GM03348 (cell line): Measurements from ENCODE around the gene DLEU7.

Experiments used
- DNase-seq: peaks from one replicate; pipeline ENCODE4 v3.0.0; 2012; ENCODE audit warnings: low spot score

Gene DLEU7

DNA sequence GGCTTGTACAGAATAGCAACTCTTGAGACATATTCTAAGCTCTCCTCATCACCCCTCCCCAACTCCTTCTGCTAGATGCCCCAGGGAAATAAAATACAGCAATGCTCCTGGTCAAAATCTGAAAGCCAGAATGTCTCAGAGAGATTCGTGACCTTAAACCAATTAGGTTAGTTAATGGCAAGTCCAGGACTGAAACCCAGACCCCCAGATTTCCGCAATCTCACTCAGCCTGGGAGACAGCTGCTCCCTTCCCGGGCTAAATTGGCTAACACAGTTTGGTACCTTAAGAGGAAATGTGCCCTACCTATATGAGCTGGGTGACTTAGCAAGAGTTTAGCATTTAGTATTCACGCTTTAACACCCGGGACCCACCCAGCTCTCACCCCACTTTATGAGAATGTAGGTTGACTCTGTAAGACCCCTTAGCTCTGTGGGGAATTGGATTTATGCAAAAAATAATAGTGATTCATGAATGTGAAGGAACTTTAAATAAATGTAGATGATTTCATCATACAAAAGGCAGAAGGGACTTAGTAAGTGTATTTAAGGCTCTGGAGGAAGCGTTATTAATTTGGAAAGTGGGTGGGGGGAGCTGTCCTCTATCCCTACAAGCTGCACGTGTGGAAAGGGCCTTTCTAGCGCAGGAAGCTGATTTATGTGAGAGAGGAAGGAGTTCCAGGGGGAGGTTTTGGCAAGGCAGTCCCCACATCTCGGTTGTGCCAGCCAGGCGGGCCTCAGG lies 1.1 kb downstream of the DLEU7 start:
- DNase-seq, result no peak

DNA sequence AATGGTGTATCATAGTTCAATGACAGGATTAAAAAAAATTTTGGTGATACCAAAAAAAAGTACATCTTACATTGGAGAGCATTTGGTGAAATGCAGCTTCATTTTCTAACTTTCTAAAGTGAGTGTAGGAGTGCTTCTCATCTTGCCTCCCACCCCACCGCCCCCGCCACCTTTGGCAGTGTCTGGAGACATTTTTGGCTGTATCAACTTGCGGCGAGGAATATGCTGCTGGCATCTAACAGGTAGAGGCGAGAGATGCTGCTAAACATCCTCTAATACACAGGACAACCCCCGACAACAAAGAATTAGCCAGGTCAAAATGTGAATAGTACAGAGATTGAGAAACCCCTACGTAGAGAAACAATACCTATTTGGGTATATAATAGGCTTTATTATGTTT lies 1.7 kb downstream of the DLEU7 start:
- DNase-seq, result no peak

DNA sequence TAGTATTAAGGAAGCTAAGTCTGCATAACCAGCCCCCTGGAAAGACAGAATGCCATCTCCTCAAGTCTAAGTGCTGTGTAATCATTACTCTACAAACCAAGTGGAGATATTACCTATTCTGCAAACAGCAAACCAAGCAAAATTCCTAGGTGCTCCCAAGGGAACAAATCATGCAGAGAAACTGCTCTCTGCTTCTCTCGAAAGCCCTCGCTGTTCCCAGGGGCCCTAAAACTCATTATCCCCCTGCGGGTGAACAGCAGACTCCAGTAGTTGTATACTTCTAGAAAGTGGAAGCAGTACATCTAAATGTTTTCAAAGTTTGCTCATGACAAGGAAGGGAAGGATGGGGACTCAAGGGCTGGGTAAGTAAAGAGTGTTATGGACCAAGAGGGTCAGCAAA lies 3.2 kb downstream of the DLEU7 start:
- DNase-seq, result no peak

DNA sequence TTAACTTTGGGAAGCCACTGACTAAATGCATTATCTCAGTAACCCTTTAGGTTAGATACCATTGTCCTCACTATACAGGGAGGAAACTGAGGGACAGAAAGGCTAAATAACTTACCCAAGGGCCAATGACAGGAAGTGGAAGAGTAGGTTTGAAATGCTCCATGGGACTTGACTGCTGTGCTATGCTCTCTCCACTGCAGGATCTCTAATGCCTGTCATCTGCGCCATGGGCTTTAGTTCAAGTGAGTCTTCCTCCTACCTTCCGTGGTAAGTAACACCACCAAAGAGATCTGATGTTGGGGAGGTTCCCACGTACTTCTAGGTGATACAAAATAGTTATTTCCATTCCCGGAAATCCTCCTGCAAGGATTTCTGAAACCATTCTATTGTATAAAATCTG lies 3.7 kb downstream of the DLEU7 start:
- DNase-seq, result no peak

DNA sequence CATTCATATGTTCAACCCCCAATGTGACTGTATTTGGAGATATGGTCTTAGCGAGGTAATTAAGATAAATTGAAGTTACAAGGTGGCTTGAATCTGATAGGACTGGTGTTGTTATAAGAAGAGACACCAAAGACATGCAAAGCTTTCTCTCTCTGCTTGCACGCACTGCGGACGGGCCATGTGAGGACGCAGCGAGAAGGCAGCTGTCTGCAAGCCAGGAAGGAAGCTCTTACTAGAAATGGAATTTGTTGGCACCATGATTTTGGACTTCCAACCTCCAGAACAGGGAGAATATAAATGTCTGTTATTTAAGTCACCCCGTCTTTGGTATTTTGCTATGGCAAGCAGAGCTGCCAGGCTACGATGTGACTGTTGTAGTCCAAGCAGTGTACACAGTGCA lies 4.8 kb downstream of the DLEU7 start:
- no peak for DNase-seq

DNA sequence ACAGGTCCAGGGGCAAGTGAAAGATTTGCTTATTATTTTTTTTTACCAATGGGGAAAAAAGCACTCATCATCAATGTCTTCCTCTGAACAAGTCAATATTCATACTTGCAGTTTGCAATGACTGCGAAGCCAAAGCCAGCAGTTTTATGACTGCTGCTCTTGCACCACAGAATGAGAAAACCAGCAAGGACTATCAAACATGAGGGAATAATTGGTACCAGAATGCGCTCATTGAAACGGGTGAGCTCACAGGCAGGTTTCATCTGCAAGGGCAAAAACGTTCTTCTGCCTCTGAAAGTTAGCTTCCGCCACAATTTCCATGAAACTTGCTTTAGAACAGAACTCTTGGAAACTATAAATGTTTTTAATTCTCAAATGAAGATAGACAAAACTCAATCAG lies 5.5 kb downstream of the DLEU7 start:
- DNase-seq, result peak; percentile 27

DNA sequence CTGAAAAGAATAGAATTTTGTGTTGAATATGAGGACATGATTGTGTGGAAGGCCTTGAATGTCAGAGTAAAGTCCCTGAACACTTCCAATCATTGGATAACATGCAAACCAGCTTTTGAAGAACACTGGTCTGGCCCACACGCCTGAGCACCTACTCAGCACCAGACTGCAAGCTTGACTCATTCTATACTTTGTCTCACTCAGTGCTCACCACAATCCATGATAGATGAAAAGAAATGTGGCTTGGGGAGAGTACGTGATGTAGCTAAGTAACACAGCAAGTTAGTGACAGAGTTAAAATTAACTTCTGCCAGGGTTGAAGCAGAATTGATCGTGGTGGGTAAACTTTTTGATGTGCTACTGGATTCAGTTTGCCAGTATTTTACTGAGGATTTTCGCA lies 12.0 kb downstream of the DLEU7 start:
- DNase-seq, result no peak

DNA sequence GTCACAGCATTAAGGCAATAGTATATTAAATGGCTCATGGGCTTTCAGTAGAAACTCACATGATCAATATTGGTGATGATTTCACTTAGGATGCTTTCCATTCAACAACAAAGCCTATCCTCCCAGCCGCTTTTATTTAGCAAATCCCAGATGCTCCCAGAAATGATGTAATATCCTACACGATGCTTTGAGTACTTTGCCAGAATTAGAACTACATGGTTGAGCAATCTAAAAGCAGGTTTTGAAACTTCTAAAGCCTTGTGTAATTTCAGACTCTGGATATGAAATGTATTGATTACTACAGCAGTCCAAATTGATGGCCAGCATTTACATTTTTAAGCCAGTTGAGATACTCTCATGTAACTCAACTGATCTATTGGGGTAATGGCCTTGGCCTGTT lies 13.6 kb downstream of the DLEU7 start:
- DNase-seq, result peak; percentile 54

DNA sequence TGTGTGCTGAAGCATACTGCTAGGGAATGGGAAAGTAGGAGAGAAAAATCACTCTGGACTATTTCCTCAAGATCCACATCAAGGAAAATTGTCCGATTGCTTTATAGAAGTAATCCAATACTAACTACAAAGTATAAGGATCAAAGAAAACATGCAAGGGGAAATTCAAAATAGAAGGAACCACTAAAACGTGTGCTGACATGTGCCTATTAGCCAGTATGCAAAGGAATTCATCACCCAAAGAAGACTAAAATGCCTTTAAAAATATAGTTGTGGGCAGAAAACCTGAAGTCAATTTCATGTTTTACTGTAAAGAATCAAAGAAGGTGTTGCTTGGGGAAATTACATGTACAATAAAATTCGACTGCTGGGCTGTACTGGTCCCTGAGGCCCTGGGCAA lies 14.3 kb downstream of the DLEU7 start:
- DNase-seq, result no peak

DNA sequence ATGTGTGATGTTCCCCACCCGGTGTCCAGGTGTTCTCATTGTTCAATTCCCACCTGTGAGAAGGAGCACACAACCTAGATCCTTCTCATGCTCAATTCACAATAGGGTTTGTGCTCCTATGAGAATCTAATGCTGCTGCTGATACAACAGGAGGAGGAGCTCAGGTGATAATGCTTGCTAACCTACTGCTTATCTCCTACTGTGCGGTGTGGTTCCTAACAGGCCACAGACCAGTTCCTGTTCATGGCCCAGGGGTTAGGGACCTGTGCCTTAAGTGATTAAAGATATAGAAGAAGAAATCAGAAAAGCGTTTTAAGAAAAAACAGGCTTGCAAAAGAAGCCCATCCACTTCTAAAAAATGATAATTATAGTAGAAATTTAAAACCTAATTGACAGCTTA lies 17.5 kb downstream of the DLEU7 start:
- no peak for DNase-seq

DNA sequence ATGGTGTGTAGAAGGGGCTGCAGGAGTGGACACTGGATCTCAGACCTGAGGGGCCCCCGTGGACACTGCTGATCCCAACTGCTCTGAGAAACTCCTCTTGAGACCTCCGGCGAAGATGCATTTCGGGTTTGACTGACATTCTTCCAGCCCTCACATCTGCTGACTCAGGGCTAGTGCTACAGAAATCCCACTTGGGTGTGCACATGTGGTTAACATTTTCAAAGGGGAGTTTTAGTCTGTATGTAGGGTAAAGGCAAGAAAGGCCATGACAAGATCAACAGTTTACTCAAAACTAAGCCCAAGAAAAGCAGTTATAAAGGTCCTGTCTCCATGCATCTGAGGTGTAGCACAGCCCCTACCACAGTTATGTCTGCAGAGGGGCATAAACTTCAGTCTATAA lies 31.2 kb downstream of the DLEU7 start:
- DNase-seq, result no peak

DNA sequence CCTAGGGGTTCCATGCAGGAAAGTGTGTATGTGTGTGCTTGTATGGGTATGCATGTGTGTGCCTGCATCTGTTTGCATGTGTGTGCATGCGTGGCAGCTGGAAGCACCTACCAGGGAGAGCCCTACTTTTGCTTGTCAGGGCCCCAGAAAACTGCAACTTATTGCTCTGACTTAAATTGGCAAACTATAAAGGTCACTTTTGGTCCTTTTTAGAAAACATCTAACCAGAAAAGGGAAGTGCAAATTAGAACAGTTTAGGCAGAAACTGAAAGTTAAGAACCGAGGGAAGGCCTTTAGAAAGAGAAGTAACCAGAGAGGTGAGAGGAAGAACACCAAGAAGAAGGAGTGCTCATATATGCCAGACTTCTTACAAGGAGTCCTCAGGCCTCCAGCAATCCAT lies 32.5 kb downstream of the DLEU7 start:
- DNase-seq, result no peak

DNA sequence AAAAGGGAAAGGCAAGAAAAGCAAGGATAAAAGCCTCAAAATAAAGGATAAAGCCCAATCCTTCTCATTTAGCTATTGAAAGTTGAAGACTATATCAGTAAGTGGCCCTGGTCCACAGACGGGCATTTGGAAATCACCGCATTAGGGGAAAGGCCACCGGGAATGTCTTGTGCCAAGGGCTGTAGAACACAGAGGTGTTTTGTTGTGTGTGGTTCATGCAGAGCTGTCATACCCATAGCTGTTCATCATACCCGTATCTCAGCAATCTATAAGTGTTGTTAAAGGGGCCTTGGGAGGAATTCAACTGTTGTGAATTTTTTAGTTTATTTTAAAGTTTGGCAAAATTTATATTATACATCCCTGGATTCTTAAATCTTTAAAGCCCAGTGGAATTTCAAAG lies 33.0 kb downstream of the DLEU7 start:
- no peak for DNase-seq

DNA sequence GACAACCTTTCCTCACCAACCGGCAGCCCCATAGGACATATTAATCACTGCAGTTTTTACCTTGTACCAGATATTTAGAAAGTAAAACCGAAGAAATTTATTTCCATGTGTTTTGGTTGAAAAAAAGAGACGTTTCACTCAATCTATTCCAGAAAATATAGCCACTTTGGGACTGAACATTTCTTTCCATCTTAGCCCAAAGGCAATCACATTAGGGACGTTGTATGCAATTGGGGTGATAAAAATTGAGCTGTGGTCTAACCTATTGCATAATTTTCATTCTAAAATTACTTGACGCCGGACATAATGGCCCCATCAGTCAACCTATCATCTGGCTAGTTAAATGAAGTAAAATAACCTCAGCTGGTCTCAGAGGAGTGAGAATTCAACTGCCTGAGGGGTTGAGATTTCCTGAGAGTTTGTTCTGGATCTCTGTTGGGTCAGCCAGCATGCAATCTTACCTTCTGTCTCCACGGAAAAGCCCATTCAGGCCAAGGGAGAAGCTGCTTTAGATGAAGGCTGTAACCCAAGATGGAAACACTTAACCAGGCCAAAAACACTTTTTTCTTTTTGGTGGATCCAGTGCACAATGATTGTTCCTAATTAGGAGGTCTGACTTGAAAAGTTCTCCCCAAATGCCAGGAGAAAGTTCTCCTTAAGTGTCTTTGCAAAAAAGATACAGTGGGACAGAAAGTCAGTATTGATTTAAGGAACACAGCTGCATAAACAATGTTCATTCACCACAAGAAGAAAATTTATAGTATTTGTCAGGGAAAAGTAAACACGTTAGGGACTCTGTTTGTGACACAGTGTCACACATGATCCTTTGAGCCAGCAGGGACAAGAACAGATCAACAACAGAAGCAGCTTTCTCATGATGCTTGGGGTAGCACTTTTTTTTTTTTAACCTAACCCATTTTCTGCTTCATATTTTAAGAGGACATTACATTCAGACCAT lies 34.1 kb downstream of the DLEU7 start:
- no peak for DNase-seq

DNA sequence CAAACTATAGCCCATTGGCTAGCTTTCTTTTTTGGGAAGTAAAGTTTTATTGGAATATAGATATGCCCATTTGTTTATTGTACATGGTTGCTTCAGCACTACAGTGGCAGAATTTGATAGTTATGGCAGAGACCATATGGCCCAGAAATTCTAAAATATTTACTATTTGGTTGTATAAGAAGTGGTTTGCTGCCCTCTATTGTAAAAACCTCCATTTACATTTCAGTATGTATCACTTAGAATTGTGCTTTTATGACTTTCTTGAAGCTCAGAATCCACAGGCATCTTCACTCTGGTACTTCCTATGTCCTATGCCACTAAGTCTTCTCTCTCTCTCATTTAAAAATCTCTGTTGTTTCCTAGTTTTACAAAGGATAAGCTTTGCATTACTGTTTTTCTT lies 37.7 kb downstream of the DLEU7 start:
- no peak for DNase-seq

DNA sequence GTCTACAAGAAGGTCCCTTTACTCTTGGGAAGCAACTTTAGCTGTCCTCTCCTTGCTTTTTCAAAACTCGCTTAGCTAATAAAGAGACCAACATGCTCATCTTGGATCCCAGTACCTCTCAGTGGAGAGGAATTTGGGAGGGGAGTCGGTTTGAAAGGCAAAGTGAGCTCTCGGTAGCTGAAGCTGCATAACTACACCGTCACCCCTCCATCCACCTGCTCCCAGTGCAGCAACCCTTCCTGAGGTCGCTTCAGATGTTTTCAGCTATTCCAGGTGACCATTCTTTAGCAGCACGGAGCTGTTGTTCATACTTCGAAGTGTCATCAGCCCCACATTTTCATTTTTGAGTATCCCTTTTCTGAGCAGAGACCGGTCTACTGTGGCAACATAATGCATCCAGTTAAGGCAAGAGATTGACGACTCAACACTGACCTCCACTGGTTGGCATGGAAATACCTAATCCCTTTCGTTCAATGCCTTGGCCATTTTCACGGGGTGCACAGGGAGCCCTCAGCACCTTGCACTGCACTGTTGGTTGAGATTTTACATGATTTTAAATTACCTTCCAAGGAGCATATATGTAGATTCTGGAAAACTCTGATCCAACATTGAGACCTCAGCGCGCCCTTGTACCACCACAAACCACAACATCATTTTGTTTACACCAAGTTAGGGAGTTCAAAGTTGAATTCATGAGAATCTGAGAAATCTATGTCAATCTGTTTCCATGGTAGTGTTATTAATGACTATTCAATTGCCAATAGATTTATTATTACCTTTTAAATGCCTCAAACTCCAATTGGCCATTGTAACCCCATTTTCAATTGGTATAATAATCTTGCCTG lies 42.2 kb downstream of the DLEU7 start:
- DNase-seq, result peak; percentile 83

DNA sequence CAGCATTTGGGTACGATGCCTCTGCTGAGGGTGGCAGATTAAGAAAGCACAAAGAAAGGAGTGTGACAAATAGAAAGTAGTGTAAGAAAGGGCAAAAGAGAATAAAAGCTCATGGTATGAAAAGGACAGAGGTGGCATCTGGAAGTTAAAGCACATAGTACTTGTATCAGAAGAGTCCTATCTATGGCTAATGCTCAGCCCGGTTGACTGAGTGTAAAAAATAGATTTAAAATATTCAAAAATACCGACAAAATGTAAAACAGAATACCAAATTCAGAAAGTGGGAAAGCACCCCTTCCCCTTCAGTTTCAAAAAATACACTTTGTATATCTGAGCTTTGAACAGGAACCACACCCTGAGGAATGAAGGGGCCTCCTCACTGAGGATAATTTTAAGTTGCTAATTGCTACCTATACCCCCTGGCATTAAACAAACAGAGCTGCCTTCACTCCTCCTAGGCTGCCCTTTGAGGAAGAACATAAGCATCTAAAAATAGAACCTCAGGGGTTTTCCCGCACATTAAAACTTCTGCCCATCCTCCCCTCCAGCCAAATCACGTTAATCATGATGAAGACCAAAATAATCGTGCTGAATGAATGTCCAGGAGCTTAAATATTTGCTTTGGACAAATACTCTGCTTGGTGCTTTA lies 43.3 kb downstream of the DLEU7 start:
- DNase-seq, result no peak

DNA sequence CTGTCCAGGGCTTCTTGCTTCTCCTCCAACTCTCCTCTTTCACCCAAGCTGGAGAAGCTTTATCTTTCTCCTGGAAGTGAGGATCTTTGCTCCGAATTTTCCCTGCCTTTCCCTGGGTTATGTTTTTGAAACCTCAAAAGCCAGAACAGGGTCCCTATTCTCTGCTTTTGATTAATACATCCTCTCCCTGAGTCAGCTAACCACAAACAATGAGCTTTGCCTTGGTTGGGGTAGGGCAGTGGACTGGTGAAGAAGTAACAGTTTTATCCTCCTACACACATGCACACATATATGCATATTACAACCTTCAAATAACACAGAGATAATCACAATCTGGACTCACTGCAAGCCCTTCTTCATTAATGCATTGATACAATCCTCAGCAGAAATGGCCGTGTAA lies 44.6 kb downstream of the DLEU7 start:
- DNase-seq, result peak; percentile 53

DNA sequence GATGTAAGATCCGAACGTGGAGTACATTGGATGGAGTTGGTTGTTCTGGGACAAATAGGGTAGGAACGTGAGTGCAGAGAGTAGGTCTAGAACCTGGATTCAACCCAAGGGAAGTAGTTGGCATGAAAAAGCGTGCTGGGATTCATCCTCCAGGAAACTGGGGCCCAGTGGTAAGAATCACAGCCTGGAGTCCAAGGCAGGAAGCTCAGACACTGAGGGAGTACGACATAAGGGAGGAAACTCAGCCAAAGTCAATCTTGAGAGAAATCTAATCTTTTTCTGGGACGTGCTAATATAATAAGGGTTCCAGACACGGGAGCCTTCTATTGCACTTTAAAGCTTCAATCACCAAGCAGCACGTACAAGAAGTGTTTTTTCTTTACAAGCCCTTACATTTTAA lies 46.4 kb downstream of the DLEU7 start:
- DNase-seq, result no peak

DNA sequence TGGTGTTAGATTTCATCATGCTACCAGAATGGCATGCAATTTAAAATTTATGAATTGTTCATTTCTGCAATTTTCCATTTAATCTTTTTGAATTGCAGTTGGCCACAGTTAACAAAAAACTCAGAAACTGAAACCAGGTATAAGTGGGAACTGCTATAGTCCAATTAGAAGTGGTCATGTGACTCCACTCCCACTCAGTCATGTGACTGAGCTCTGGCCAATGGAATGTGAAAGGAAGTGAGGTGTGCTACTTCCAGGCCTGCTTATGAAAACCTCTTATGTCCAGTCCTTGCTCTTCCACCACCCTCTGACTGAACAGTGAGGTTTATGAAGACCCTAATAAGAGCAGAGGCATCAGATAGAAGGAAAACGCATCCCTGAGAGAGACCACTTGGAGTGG lies 47.0 kb downstream of the DLEU7 start:
- no peak for DNase-seq

DNA sequence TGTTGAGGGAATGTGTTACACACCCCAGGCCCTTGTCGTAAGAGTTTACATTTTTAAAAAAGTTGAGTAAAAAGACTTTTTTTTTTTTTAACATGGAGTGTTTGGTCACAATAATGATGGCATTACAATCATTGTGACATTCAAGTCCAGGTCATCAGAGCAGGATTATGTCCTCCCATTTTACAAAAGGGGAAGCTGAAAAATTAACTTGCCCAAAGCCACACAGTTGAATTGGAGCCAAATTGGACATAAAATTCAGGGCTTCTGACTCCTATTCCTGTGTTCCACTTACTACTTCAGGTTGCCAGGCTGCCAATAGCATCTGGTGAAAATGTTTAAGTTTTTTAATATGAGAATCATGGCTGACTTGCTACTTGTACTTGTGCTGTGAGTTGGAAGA lies 49.3 kb downstream of the DLEU7 start:
- DNase-seq, result no peak

DNA sequence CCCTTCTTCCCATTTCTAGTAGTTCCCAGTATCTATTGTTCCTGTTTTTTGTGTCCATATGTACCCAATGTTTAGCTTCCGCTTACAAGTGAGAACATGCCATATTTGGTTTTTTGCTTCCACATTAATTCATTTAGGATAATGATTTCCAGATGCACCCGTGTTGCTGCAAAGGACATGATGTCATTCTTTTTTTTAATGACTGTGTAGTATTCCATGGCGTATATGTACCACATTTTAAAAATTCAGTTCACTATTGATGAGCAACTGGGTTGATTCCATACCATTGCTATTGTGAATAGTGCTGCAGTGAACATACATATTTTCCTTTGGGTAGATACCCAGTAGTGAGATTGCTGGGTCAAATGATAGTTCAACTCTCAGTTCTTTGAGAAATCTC lies 50.5 kb downstream of the DLEU7 start:
- DNase-seq, result no peak
